WTC11 (cell line): ENCODE measurements around the gene TMEM131L. TPM values are rescaled to one million over a fixed set of nuclear protein-coding genes. Genes with fewer than 3 reads are reported as not detected.
"Not testable (repeated sequence)": the region's sequence is repeated elsewhere in the genome, so short reads cannot be mapped to it uniquely, and the experiment has no call there.

Experiments
- ATAC-seq: fragments of 200-7000 bp; cut with Tn5 transposase; 2 replicates; pipeline ENCODE4 v1.10.0; 2021; ENCODE audit warnings: mild to moderate bottlenecking, moderate library complexity
- CTCF ChIA-PET: fragments of 300-600 bp; sonication (Branson Sonifier 250); formaldehyde crosslinking; loops from one replicate; lab custom pipeline; 2021; ENCODE audit warnings: antibody characterized with exemption; lab: Charles Lee
- POLR2A ChIA-PET: fragments of 350-600 bp; sonication (Branson Sonifier 250); formaldehyde crosslinking; loops from one replicate; lab custom pipeline; 2021; ENCODE audit warnings: antibody characterized with exemption; lab: Charles Lee
- DNase-seq: peaks from one replicate; pipeline ENCODE4 v3.0.0; 2021; ENCODE audit warnings: low spot score
- H3K27ac Mint-ChIP-seq: 2 replicates; pipeline ENCODE4 v1.8.0; 2021; ENCODE audit warnings: mixed read lengths
- H3K27me3 Mint-ChIP-seq: 2 replicates; pipeline ENCODE4 v1.8.0; 2021; ENCODE audit warnings: low read depth, mild to moderate bottlenecking, moderate library complexity, mixed read lengths
- H3K36me3 Mint-ChIP-seq: 2 replicates; pipeline ENCODE4 v1.8.0; 2021; ENCODE audit warnings: mixed read lengths
- H3K4me1 Mint-ChIP-seq: 2 replicates; pipeline ENCODE4 v1.8.0; 2022; ENCODE audit warnings: mixed read lengths
- H3K4me3 Mint-ChIP-seq: 2 replicates; pipeline ENCODE4 v1.8.0; 2021; ENCODE audit warnings: mild to moderate bottlenecking, moderate library complexity, mixed read lengths
- H3K9me3 Mint-ChIP-seq: 2 replicates; pipeline ENCODE4 v1.8.0; 2021; ENCODE audit warnings: mixed read lengths
- ATF1 ChIP-seq: sonication (generic); formaldehyde crosslinking; IDR thresholded peaks from 2 replicates; pipeline ENCODE4 v1.8.1; 2023; ENCODE audit warnings: mild to moderate bottlenecking, moderate library complexity, missing genetic modification reagents
- CREB1 ChIP-seq: sonication (generic); formaldehyde crosslinking; IDR thresholded peaks from 2 replicates; pipeline ENCODE4 v1.8.0; 2023; ENCODE audit warnings: mild to moderate bottlenecking, missing genetic modification reagents
- GRHL2 ChIP-seq: fragments of 250-450 bp; sonication (Bioruptor Pico); IDR thresholded peaks from 2 replicates; pipeline ENCODE4 v1.8.0; 2022; ENCODE audit warnings: mild to moderate bottlenecking, moderate library complexity; ENCODE audit not compliant: insufficient replicate concordance, severe bottlenecking
- JAZF1 ChIP-seq: fragments of 250-450 bp; sonication (Bioruptor Pico); IDR thresholded peaks from 2 replicates; pipeline ENCODE4 v1.9.0; 2021; ENCODE audit warnings: moderate library complexity, mild to moderate bottlenecking, inconsistent platforms
- MXD4 ChIP-seq: fragments of 250-450 bp; sonication (Bioruptor Pico); IDR thresholded peaks from 2 replicates; pipeline ENCODE4 v1.8.0; 2021; ENCODE audit warnings: mild to moderate bottlenecking, moderate library complexity, borderline replicate concordance
- NR1H2 ChIP-seq: sonication (generic); formaldehyde crosslinking; IDR thresholded peaks from 2 replicates; pipeline ENCODE4 v1.9.0; 2021; ENCODE audit warnings: mild to moderate bottlenecking, moderate library complexity, missing genetic modification reagents
- SMAD4 ChIP-seq: sonication (generic); formaldehyde crosslinking; IDR thresholded peaks from 2 replicates; pipeline ENCODE4 v1.8.0; 2022; ENCODE audit warnings: mild to moderate bottlenecking, missing genetic modification reagents
- SP1 ChIP-seq: sonication (generic); formaldehyde crosslinking; conservative IDR thresholded peaks from 2 replicates; pipeline ENCODE4 v1.8.1; 2022; ENCODE audit warnings: missing genetic modification reagents
- ZNF121 ChIP-seq: sonication (generic); formaldehyde crosslinking; IDR thresholded peaks from 2 replicates; pipeline ENCODE4 v1.8.0; 2023; ENCODE audit warnings: missing genetic modification reagents
- ZNF232 ChIP-seq: sonication (generic); formaldehyde crosslinking; IDR thresholded peaks from 2 replicates; pipeline ENCODE4 v1.8.0; 2022; ENCODE audit warnings: mild to moderate bottlenecking, missing genetic modification reagents
- total RNA-seq: library from RNA; stranded (reverse); gene quantifications from 3 replicates; pipeline ENCODE4 v1.2.3, GENCODE V29; 2021
- TF ChIP-seq, protein P1 (sequence below): sonication (generic); formaldehyde crosslinking; IDR thresholded peaks from 2 replicates; pipeline ENCODE4 v1.8.1; 2022; ENCODE audit warnings: low read depth, mild to moderate bottlenecking, moderate library complexity, missing genetic modification reagents, borderline replicate concordance
- TF ChIP-seq, protein P2 (sequence below): sonication (generic); formaldehyde crosslinking; IDR thresholded peaks from 2 replicates; pipeline ENCODE4 v1.8.1; 2023; ENCODE audit warnings: mild to moderate bottlenecking, missing genetic modification reagents
- TF ChIP-seq, protein P3 (sequence below): sonication (generic); formaldehyde crosslinking; IDR thresholded peaks from 2 replicates; pipeline ENCODE4 v1.8.0; 2023; ENCODE audit warnings: missing genetic modification reagents
- TF ChIP-seq, protein P4 (sequence below): fragments of 250-450 bp; sonication (Bioruptor Pico); IDR thresholded peaks from 2 replicates; pipeline ENCODE4 v1.9.0; 2021; ENCODE audit warnings: mild to moderate bottlenecking, borderline replicate concordance
- TF ChIP-seq, protein P5 (sequence below): fragments of 250-450 bp; sonication (Bioruptor Pico); IDR thresholded peaks from 2 replicates; pipeline ENCODE4 v1.8.0; 2021; ENCODE audit warnings: mild to moderate bottlenecking
- TF ChIP-seq, protein P6 (sequence below): fragments of 250-450 bp; sonication (Bioruptor Pico); IDR thresholded peaks from 2 replicates; pipeline ENCODE4 v1.9.0; 2021; ENCODE audit warnings: mild to moderate bottlenecking
- TF ChIP-seq, protein P7 (sequence below): fragments of 200-600 bp; IDR thresholded peaks from 2 replicates; pipeline ENCODE4 v1.8.0; 2022; ENCODE audit warnings: antibody characterized with exemption

The TMEM131L gene
- total RNA-seq, 1 experiment from 2014 or later, result 26.7 TPM

DNA sequence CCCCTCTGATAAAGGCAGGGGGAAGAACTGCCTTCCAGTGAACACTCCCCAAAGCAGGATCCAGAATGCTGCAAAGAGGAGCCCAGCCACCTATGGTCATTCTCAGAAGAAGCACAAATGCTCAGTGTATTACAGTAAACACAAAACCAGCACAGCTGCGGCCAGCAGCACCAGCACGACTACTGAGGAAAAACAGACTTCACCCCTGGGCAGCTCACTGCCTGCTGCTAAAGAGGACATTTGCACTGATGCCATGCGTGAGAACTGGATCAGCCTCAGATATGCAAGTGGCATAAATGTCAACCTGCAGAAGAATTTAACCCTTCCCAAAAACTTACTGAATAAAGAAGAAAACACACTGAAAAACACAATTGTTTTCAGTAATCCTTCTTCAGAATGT lies 137.7 kb downstream of the TMEM131L start (continued):
- TF ChIP-seq, protein P1, sequence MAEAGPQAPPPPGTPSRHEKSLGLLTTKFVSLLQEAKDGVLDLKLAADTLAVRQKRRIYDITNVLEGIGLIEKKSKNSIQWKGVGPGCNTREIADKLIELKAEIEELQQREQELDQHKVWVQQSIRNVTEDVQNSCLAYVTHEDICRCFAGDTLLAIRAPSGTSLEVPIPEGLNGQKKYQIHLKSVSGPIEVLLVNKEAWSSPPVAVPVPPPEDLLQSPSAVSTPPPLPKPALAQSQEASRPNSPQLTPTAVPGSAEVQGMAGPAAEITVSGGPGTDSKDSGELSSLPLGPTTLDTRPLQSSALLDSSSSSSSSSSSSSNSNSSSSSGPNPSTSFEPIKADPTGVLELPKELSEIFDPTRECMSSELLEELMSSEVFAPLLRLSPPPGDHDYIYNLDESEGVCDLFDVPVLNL (CRISPR knock-in tag), result no peak
- no peak for TF ChIP-seq SP1 (CRISPR knock-in tag)
- TF ChIP-seq, protein P2, sequence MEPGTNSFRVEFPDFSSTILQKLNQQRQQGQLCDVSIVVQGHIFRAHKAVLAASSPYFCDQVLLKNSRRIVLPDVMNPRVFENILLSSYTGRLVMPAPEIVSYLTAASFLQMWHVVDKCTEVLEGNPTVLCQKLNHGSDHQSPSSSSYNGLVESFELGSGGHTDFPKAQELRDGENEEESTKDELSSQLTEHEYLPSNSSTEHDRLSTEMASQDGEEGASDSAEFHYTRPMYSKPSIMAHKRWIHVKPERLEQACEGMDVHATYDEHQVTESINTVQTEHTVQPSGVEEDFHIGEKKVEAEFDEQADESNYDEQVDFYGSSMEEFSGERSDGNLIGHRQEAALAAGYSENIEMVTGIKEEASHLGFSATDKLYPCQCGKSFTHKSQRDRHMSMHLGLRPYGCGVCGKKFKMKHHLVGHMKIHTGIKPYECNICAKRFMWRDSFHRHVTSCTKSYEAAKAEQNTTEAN, result no peak

DNA sequence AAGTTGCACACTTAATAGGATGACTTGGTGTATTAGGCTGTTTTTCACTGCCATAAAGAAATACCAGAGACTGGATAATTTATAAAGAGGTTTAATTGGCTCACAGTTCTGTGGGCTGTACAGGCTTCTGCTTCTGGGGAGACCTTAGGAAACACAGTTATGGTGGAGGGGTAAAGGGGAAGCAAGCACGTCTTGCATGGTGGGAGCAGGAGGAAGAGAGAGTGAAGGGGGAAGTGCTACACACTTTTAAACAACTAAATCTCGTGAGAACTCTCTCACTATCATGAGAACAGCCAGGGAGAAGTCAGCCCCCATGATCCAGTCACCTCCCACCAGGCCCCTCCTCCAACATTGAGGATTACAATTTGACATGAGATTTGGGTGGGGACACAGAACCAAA lies 142.9 kb downstream of the TMEM131L start:
- H3K36me3 Mint-ChIP-seq, result peaks cover 22% of the 10 kb centered on the region
- H3K27me3 Mint-ChIP-seq, POLR2A ChIA-PET, H3K27ac Mint-ChIP-seq, H3K9me3 Mint-ChIP-seq, DNase-seq, H3K4me1 Mint-ChIP-seq, ATAC-seq, H3K4me3 Mint-ChIP-seq: not testable (repeated sequence)
- CTCF ChIA-PET, result interaction anchor here (1.5 kb wide), 1 partner anchor 11 kb away, joined by 4 read pairs; no protein-coding TSS in a partner anchor

DNA sequence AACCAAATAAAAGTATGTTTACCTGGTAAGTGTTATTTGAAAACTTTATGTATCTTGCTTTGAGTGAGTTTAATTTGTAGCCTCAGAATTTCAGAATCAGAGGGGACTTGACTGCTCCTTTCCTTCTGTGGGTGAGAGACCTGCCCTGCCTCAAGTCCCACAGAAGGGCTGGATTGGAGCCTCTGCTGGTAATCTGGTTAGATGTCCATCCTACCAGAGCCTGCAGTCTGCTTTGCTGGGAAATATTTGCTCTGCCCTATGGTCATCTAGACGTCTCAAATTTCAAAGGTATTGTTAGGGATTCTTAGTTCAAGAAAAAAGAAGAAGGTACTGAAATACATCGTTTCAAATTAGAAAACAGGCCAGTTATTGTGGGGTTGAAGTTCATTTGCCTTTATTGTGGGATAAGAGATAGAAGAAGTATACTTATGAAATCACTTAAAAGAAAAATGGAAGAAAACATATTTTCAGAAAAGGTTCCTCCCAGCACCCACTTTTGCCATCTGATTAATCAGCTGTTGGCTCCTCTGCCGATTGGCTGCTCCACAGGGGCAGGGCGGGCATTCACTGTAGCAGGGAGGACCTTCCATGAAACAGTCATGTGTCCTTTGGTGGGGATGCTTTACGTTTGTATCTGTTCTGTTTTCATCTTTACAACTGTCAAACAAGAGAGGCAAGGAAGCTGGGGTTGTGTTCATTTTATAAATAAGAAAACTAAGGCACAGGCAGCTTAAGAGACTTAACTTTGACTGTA lies 144.6 kb downstream of the TMEM131L start:
- peaks cover 33% of the 10 kb centered on the region for H3K36me3 Mint-ChIP-seq
- POLR2A ChIA-PET, result no interaction called here
- no peak for DNase-seq
- peaks cover 8% of the 10 kb centered on the region for H3K4me1 Mint-ChIP-seq
- no peak overlapping the region for H3K4me3 Mint-ChIP-seq
- TF ChIP-seq, protein P3, sequence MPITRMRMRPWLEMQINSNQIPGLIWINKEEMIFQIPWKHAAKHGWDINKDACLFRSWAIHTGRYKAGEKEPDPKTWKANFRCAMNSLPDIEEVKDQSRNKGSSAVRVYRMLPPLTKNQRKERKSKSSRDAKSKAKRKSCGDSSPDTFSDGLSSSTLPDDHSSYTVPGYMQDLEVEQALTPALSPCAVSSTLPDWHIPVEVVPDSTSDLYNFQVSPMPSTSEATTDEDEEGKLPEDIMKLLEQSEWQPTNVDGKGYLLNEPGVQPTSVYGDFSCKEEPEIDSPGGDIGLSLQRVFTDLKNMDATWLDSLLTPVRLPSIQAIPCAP, result no peak
- TF ChIP-seq GRHL2 (CRISPR knock-in tag), result no peak
- TF ChIP-seq, protein P4, sequence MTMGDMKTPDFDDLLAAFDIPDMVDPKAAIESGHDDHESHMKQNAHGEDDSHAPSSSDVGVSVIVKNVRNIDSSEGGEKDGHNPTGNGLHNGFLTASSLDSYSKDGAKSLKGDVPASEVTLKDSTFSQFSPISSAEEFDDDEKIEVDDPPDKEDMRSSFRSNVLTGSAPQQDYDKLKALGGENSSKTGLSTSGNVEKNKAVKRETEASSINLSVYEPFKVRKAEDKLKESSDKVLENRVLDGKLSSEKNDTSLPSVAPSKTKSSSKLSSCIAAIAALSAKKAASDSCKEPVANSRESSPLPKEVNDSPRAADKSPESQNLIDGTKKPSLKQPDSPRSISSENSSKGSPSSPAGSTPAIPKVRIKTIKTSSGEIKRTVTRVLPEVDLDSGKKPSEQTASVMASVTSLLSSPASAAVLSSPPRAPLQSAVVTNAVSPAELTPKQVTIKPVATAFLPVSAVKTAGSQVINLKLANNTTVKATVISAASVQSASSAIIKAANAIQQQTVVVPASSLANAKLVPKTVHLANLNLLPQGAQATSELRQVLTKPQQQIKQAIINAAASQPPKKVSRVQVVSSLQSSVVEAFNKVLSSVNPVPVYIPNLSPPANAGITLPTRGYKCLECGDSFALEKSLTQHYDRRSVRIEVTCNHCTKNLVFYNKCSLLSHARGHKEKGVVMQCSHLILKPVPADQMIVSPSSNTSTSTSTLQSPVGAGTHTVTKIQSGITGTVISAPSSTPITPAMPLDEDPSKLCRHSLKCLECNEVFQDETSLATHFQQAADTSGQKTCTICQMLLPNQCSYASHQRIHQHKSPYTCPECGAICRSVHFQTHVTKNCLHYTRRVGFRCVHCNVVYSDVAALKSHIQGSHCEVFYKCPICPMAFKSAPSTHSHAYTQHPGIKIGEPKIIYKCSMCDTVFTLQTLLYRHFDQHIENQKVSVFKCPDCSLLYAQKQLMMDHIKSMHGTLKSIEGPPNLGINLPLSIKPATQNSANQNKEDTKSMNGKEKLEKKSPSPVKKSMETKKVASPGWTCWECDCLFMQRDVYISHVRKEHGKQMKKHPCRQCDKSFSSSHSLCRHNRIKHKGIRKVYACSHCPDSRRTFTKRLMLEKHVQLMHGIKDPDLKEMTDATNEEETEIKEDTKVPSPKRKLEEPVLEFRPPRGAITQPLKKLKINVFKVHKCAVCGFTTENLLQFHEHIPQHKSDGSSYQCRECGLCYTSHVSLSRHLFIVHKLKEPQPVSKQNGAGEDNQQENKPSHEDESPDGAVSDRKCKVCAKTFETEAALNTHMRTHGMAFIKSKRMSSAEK (CRISPR knock-in tag), result no peak
- TF ChIP-seq SMAD4 (CRISPR knock-in tag), result no peak
- no peak for TF ChIP-seq NR1H2 (CRISPR knock-in tag)
- TF ChIP-seq, protein P5, sequence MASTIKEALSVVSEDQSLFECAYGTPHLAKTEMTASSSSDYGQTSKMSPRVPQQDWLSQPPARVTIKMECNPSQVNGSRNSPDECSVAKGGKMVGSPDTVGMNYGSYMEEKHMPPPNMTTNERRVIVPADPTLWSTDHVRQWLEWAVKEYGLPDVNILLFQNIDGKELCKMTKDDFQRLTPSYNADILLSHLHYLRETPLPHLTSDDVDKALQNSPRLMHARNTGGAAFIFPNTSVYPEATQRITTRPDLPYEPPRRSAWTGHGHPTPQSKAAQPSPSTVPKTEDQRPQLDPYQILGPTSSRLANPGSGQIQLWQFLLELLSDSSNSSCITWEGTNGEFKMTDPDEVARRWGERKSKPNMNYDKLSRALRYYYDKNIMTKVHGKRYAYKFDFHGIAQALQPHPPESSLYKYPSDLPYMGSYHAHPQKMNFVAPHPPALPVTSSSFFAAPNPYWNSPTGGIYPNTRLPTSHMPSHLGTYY (CRISPR knock-in tag), result no peak
- TF ChIP-seq ZNF232 (CRISPR knock-in tag), result no peak
- TF ChIP-seq, protein P2, result no peak
- TF ChIP-seq, protein P1 (CRISPR knock-in tag), result no peak
- no peak for TF ChIP-seq JAZF1 (CRISPR knock-in tag)
- TF ChIP-seq, protein P6, sequence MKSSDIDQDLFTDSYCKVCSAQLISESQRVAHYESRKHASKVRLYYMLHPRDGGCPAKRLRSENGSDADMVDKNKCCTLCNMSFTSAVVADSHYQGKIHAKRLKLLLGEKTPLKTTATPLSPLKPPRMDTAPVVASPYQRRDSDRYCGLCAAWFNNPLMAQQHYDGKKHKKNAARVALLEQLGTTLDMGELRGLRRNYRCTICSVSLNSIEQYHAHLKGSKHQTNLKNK (CRISPR knock-in tag), result no peak
- TF ChIP-seq MXD4, result no peak
- no peak for TF ChIP-seq ATF1
- TF ChIP-seq, protein P7, sequence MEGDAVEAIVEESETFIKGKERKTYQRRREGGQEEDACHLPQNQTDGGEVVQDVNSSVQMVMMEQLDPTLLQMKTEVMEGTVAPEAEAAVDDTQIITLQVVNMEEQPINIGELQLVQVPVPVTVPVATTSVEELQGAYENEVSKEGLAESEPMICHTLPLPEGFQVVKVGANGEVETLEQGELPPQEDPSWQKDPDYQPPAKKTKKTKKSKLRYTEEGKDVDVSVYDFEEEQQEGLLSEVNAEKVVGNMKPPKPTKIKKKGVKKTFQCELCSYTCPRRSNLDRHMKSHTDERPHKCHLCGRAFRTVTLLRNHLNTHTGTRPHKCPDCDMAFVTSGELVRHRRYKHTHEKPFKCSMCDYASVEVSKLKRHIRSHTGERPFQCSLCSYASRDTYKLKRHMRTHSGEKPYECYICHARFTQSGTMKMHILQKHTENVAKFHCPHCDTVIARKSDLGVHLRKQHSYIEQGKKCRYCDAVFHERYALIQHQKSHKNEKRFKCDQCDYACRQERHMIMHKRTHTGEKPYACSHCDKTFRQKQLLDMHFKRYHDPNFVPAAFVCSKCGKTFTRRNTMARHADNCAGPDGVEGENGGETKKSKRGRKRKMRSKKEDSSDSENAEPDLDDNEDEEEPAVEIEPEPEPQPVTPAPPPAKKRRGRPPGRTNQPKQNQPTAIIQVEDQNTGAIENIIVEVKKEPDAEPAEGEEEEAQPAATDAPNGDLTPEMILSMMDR, result no peak
- no peak for TF ChIP-seq CREB1 (CRISPR knock-in tag)
- TF ChIP-seq ZNF121 (CRISPR knock-in tag), result no peak
- ATAC-seq, result peak; percentile 63
- CTCF ChIA-PET, result no interaction called here
- H3K27me3 Mint-ChIP-seq, result no peaks in the 10 kb centered on the region
- H3K9me3 Mint-ChIP-seq, result no peaks in the 10 kb centered on the region
- 0 out of 2 replicates have a peak overlapping the region, but pooled peaks have one; percentile 3 for H3K27ac Mint-ChIP-seq
